ENCODE results near the gene NRXN3. TPM values are rescaled to one million over a fixed set of nuclear protein-coding genes. Genes with fewer than 3 reads are reported as not detected.

The NRXN3 gene
- total RNA-seq, 2 donors from 2014 or later: 1.2 to 7.8 TPM

DNA sequence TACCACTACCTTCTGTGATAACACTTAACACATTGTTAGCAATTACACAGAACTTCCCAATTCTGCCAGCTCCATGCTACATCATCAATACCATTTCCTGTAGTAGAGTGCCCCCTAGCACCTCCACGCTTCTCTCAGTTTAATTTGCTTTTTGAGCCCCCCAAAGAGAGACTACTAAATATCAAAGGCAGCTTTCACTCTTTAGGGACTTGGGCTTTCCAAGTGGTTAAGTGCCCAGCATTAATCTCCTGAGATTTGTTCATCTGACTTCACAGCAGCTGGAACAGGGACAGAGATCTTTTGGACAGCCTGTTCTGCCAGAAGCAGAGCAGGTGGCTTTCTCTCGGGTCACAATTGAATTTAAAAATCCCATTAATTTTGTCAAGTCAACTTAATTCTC lies 1086.2 kb downstream of the NRXN3 start:
- H3K27me3 ChIP-seq: no peaks in the 10 kb centered on the region
- H3K36me3 ChIP-seq: no peaks in the 10 kb centered on the region
- no peak for TF ChIP-seq CTCF (IDR thresholded peaks at IDR 0.05)
- no peaks in the 10 kb centered on the region for H3K9me3 ChIP-seq
- intact Hi-C loops (cut with DNase I): no loop called here
- H3K27ac ChIP-seq: no peak overlapping the region
- no peak overlapping the region for H3K4me3 ChIP-seq
- H3K4me1 ChIP-seq: no peaks in the 10 kb centered on the region
- DNase-seq: no peak
- no peak overlapping the region for H3K9ac ChIP-seq (ENCODE audit: low read depth in 2 of 2, low read length in 2 of 2)

- no peaks in the 10 kb centered on the region for H3K36me3 ChIP-seq
- no peak for TF ChIP-seq CTCF (IDR thresholded peaks at IDR 0.05)
- intact Hi-C loops (cut with DNase I): no loop called here
- no peak overlapping the region for H3K9ac ChIP-seq (ENCODE audit: low read depth in 2 of 2, low read length in 2 of 2)
- H3K9me3 ChIP-seq: no peaks in the 10 kb centered on the region
- H3K4me3 ChIP-seq: no peak overlapping the region
- DNase-seq: no peak
- no peaks in the 10 kb centered on the region for H3K27me3 ChIP-seq
- H3K27ac ChIP-seq: no peak overlapping the region
- H3K4me1 ChIP-seq: no peaks in the 10 kb centered on the region
Measured at GRCh38 chr14:79260406-79260805, 1090.2 kb downstream of the NRXN3 start.

GRCh38 chr14:79265366-79265946 lies 1095.3 kb downstream of the NRXN3 start:
- Histone ChIP-seq H3K4me3 (no peak overlapping the region), H3K36me3 (no peaks in the 10 kb centered on the region), H3K27me3 (no peaks in the 10 kb centered on the region), H3K27ac (no peak overlapping the region), H3K9me3 (no peaks in the 10 kb centered on the region), H3K9ac (ENCODE audit: low read depth in 2 of 2, low read length in 2 of 2) (no peak overlapping the region), H3K4me1 (no peaks in the 10 kb centered on the region)
- intact Hi-C loops (cut with DNase I): no loop called here
- no peak for DNase-seq
- TF ChIP-seq CTCF (IDR thresholded peaks at IDR 0.05): no peak

DNA sequence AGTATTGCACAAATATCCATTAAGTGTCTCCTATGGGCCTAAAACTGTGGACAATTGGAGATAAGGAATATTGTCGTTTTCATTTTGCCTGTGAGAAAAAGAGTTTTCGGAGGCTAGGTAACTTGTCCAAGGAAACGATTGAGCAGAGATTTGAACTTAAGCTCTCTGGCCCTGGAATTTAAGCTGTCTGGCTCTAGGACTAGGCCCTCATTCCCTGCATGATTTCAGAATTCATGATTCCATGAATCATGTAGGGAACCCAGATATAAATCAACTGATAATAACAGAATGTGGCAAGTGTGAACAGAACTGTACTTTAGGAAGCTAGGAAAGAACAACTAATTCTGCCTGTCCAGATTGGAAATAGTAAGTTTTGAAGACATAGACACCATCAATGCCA lies 1100.2 kb downstream of the NRXN3 start:
- Histone ChIP-seq H3K4me3 (no peak overlapping the region), H3K27ac (no peak overlapping the region), H3K27me3 (no peaks in the 10 kb centered on the region), H3K36me3 (no peaks in the 10 kb centered on the region), H3K9ac (ENCODE audit: low read depth in 2 of 2, low read length in 2 of 2) (no peak overlapping the region), H3K9me3 (no peaks in the 10 kb centered on the region), H3K4me1 (no peaks in the 10 kb centered on the region)
- DNase-seq: no peak
- TF ChIP-seq CTCF (IDR thresholded peaks at IDR 0.05): no peak
- intact Hi-C loops (cut with DNase I): loop anchor here (10.0 kb wide), 1 partner anchor 256 kb away; no protein-coding TSS in a partner anchor

DNA sequence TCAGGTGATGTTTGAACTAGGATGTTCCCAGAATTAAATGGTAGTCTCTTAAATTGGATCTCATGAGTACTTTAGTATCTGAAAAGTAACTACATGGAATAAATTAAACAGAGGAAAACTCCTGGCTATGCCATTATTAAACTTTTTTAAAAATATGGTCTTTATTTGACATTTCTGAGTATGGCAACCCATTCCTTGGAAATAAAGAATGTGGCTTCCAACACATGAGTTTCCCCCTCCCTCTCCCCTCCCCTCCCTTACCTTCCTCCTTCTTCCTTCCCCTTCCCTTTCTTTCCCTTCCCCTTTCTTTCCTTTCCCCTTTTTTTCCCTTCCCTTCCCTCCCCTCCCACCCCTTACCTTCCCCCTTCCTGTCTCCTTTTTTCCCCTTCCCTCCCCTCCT lies 1100.9 kb downstream of the NRXN3 start:
- no peak for TF ChIP-seq CTCF (IDR thresholded peaks at IDR 0.05)
- Histone ChIP-seq H3K4me3 (no peak overlapping the region), H3K9ac (ENCODE audit: low read depth in 2 of 2, low read length in 2 of 2) (no peak overlapping the region), H3K27ac (no peak overlapping the region), H3K4me1 (no peaks in the 10 kb centered on the region), H3K27me3 (no peaks in the 10 kb centered on the region), H3K9me3 (no peaks in the 10 kb centered on the region), H3K36me3 (no peaks in the 10 kb centered on the region)
- intact Hi-C loops (cut with DNase I): loop anchor here (10.0 kb wide), 1 partner anchor 256 kb away; no protein-coding TSS in a partner anchor
- DNase-seq: no peak

All from colonic mucosa (tissue), 4 donors.